ENCODE data around the gene NME9.

The NME9 gene

GRCh38 chr3:138355071-138355470 lies 25.4 kb upstream of the NME9 start:
- H3K27me3 ChIP-seq (ENCODE audit: insufficient read depth, poor library complexity, severe bottlenecking), result peaks cover 18% of the 10 kb centered on the region
- TF ChIP-seq CTCF (IDR thresholded peaks at IDR 0.05; ENCODE audit: insufficient read depth, low read length) (no peak), GABPA (IDR thresholded peaks at IDR 0.05; ENCODE audit: low read depth) (no peak), POLR2AphosphoS5 (IDR thresholded peaks at IDR 0.05; ENCODE audit: low read depth) (no peak), SPI1 (IDR thresholded peaks at IDR 0.05; ENCODE audit: borderline replicate concordance, low read depth) (no peak)
- TF ChIP-seq, protein P1, sequence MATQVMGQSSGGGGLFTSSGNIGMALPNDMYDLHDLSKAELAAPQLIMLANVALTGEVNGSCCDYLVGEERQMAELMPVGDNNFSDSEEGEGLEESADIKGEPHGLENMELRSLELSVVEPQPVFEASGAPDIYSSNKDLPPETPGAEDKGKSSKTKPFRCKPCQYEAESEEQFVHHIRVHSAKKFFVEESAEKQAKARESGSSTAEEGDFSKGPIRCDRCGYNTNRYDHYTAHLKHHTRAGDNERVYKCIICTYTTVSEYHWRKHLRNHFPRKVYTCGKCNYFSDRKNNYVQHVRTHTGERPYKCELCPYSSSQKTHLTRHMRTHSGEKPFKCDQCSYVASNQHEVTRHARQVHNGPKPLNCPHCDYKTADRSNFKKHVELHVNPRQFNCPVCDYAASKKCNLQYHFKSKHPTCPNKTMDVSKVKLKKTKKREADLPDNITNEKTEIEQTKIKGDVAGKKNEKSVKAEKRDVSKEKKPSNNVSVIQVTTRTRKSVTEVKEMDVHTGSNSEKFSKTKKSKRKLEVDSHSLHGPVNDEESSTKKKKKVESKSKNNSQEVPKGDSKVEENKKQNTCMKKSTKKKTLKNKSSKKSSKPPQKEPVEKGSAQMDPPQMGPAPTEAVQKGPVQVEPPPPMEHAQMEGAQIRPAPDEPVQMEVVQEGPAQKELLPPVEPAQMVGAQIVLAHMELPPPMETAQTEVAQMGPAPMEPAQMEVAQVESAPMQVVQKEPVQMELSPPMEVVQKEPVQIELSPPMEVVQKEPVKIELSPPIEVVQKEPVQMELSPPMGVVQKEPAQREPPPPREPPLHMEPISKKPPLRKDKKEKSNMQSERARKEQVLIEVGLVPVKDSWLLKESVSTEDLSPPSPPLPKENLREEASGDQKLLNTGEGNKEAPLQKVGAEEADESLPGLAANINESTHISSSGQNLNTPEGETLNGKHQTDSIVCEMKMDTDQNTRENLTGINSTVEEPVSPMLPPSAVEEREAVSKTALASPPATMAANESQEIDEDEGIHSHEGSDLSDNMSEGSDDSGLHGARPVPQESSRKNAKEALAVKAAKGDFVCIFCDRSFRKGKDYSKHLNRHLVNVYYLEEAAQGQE (IDR thresholded peaks at IDR 0.05; ENCODE audit: insufficient replicate concordance, low read depth), result no peak
- no peak overlapping the region for H3K27ac ChIP-seq (replicated peaks)
- no peak overlapping the region for H3K4me3 ChIP-seq (replicated peaks; ENCODE audit: insufficient read depth, low read length)
- DNase-seq (ENCODE audit: low read depth in 1 of 2, low spot score in 1 of 2), result no peak

DNA sequence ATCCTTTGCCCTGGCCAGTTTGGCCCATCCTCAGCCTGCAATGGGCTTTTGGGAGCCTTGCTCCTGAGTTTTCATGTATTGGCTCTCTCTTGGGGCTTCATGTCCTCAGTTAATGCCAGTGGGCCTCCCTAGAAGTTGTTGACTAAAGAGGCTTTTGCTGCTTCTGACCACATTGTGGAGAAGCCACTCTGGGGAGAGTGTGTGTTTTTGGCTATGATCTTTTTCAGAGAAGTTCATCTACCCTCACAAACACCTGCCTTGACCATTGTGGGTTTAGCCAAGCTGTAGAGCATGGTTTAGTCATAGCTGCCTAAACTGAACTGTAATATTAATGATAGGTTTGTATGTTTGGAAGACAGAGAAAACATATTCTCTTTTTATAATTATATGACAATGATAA lies 24.7 kb upstream of the NME9 start:
- Histone ChIP-seq H3K27ac (replicated peaks) (no peak overlapping the region), H3K27me3 (ENCODE audit: insufficient read depth, poor library complexity, severe bottlenecking) (peaks cover 25% of the 10 kb centered on the region), H3K4me3 (replicated peaks; ENCODE audit: insufficient read depth, low read length) (no peak overlapping the region)
- no peak for DNase-seq (ENCODE audit: low read depth in 1 of 2, low spot score in 1 of 2)
- no peak for TF ChIP-seq SPI1 (IDR thresholded peaks at IDR 0.05; ENCODE audit: borderline replicate concordance, low read depth)
- TF ChIP-seq GABPA (IDR thresholded peaks at IDR 0.05; ENCODE audit: low read depth), result no peak
- no peak for TF ChIP-seq POLR2AphosphoS5 (IDR thresholded peaks at IDR 0.05; ENCODE audit: low read depth)
- TF ChIP-seq, protein P1 (IDR thresholded peaks at IDR 0.05; ENCODE audit: insufficient replicate concordance, low read depth), result no peak
- TF ChIP-seq CTCF (IDR thresholded peaks at IDR 0.05; ENCODE audit: insufficient read depth, low read length), result no peak

GRCh38 chr3:138351916-138352550 lies 22.4 kb upstream of the NME9 start:
- Histone ChIP-seq H3K27ac (replicated peaks) (no peak overlapping the region), H3K4me3 (replicated peaks; ENCODE audit: insufficient read depth, low read length) (no peak overlapping the region), H3K27me3 (ENCODE audit: insufficient read depth, poor library complexity, severe bottlenecking) (peaks cover 37% of the 10 kb centered on the region)
- TF ChIP-seq SPI1 (IDR thresholded peaks at IDR 0.05; ENCODE audit: borderline replicate concordance, low read depth) (no peak), GABPA (IDR thresholded peaks at IDR 0.05; ENCODE audit: low read depth) (no peak), CTCF (IDR thresholded peaks at IDR 0.05; ENCODE audit: insufficient read depth, low read length) (no peak), POLR2AphosphoS5 (IDR thresholded peaks at IDR 0.05; ENCODE audit: low read depth) (no peak)
- TF ChIP-seq, protein P1 (IDR thresholded peaks at IDR 0.05; ENCODE audit: insufficient replicate concordance, low read depth), result no peak
- no peak for DNase-seq (ENCODE audit: low read depth in 1 of 2, low spot score in 1 of 2)

Data from HL-60 (cell line).